Activated T-helper 17 cell treated with anti-CD3 and anti-CD28 coated beads, Interleukin-2, amount 50 U/mL, for 72 hours (primary cell): Measurements from ENCODE around the gene RBBP9. TPM values are rescaled to one million over a fixed set of nuclear protein-coding genes. Genes with fewer than 3 reads are reported as not detected.
"Not testable (repeated sequence)": the region's sequence is repeated elsewhere in the genome, so short reads cannot be mapped to it uniquely, and the experiment has no call there.

ENCODE experiments used
- ATAC-seq: fragments of 150-1000 bp; cut with Tn5 transposase; replicated peaks from 2 replicates; pipeline ENCODE4 v1.10.0; 2021; ENCODE audit warnings: mild to moderate bottlenecking, moderate library complexity
- H3K27ac Mint-ChIP-seq: one replicate; pipeline ENCODE4 v1.8.0; 2022; ENCODE audit warnings: mixed read lengths
- H3K27me3 Mint-ChIP-seq: one replicate; pipeline ENCODE4 v1.8.0; 2022; ENCODE audit warnings: mixed read lengths
- H3K36me3 Mint-ChIP-seq: one replicate; pipeline ENCODE4 v1.8.0; 2022; ENCODE audit warnings: low read depth, mild to moderate bottlenecking, mixed read lengths
- H3K4me1 Mint-ChIP-seq: one replicate; pipeline ENCODE4 v1.8.0; 2022; ENCODE audit warnings: mixed read lengths
- H3K4me3 Mint-ChIP-seq: one replicate; pipeline ENCODE4 v1.8.0; 2022; ENCODE audit warnings: mild to moderate bottlenecking, mixed read lengths
- H3K9me3 Mint-ChIP-seq: one replicate; pipeline ENCODE4 v1.8.0; 2022; ENCODE audit warnings: mixed read lengths
- total RNA-seq, 2 donors: library from RNA; stranded (reverse); gene quantifications; one replicate each; pipeline ENCODE4 v1.2.3, GENCODE V29; 2022

Gene RBBP9
- total RNA-seq: 10 to 100 TPM; 12.5 to 18.3 TPM

DNA sequence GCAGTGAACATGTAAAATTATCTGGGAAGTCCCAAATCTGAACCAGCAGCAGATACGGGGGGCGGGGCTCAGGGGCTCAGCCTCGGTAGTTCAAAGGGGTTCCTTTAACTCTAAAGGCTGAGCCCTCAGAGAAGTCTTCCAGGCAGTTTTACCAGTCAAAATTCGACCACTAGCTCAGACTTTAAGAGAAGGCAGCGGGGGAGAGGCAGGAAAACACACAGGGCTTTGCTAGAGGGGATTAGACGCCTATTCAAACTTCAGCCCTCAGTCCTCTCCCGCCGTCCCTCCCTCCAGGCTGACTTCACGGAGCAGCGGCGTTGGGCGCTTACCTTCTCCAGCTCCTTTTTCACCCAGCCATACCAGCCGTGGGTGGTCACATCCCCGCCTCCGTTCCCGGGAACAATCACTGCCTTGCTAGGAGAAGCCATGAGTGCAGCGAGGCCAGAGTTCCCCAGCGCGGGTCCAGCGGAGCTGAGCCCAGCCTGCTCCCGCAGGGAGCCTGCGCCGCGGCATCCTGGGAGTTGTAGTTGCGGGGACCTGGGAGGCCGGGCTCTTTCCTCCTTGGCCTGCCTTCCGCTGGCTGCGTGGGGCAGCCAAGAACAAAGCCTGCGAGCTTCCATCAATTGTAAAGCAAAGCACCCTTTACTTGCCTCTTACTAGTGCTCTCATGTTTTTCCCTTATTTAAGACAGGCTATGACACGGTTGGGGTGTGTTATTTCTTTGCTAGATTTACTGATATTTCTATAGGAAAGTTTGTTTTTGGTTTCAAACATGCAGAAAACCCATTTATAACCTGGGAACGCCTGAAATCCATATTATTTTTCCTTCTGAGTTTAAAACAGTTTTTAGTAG, at the start of gene RBBP9:
Gene RBBP9, minus strand, starts transcription at position 486 of the 853 bp plus-strand sequence. Its CDS starts 58 bp downstream, at position 428.
- H3K36me3 Mint-ChIP-seq: peaks cover 18% of the 10 kb centered on the region
- ATAC-seq: peak; percentile 99
- peak within 1 kb of the TSS; percentile 89 for H3K27ac Mint-ChIP-seq

GRCh38 chr20:18545566-18545965, 48.5 kb upstream of the RBBP9 start:
- Mint-ChIP-seq H3K9me3 (no peaks in the 10 kb centered on the region), H3K4me3 (no peak overlapping the region), H3K27me3 (no peaks in the 10 kb centered on the region), H3K27ac (no peak overlapping the region), H3K36me3 (peaks cover 95% of the 10 kb centered on the region), H3K4me1 (no peaks in the 10 kb centered on the region)
- no peak for ATAC-seq

More for the DNA sequence above, at the start of gene RBBP9:
- no peaks in the 10 kb centered on the region for H3K9me3 Mint-ChIP-seq
- no peaks in the 10 kb centered on the region for H3K27me3 Mint-ChIP-seq
- H3K4me3 Mint-ChIP-seq: peak within 1 kb of the TSS; percentile 94
- peaks cover 7% of the 10 kb centered on the region for H3K4me1 Mint-ChIP-seq

GRCh38 chr20:18543932-18544331, 46.9 kb upstream of the RBBP9 start:
- Mint-ChIP-seq H3K27me3 (no peaks in the 10 kb centered on the region), H3K27ac (peak overlapping the region; percentile 25), H3K9me3 (no peaks in the 10 kb centered on the region), H3K36me3 (peaks cover 97% of the 10 kb centered on the region), H3K4me3 (no peak overlapping the region), H3K4me1 (peaks cover 4% of the 10 kb centered on the region)
- ATAC-seq: no peak

DNA sequence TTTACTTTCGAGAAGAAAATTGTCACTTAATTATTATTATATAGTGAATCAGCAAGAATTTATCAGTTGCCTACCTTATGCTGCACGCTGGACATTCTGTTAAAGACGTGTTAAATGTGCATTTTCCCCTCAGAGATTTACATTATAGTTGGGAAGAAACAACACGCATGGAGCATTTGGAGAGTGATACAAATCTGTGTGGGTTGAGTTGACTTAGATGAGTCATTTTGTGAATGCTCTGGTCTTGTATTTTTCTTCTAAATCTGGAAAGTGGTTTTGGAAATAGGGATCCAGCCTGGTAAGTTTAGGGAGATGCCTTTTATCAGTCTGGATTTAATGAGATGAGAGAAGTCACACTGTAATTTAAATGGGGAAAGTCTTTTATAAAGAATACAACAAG, 46.2 kb upstream of the RBBP9 start:
- ATAC-seq: no peak
- H3K4me3 Mint-ChIP-seq: no peak overlapping the region
- peaks cover 4% of the 10 kb centered on the region for H3K4me1 Mint-ChIP-seq
- H3K27ac Mint-ChIP-seq: peak overlapping the region; percentile 8
- no peaks in the 10 kb centered on the region for H3K27me3 Mint-ChIP-seq
- no peaks in the 10 kb centered on the region for H3K9me3 Mint-ChIP-seq
- peaks cover 97% of the 10 kb centered on the region for H3K36me3 Mint-ChIP-seq

- H3K27ac Mint-ChIP-seq: no peak overlapping the region
- H3K4me3 Mint-ChIP-seq: no peak overlapping the region
- peaks cover 4% of the 10 kb centered on the region for H3K4me1 Mint-ChIP-seq
- H3K36me3 Mint-ChIP-seq: peaks cover 97% of the 10 kb centered on the region
- H3K27me3 Mint-ChIP-seq: no peaks in the 10 kb centered on the region
- no peaks in the 10 kb centered on the region for H3K9me3 Mint-ChIP-seq
- no peak for ATAC-seq
Observed at GRCh38 chr20:18541741-18542140, 44.7 kb upstream of the RBBP9 start.

GRCh38 chr20:18537651-18538050, 40.6 kb upstream of the RBBP9 start:
- Mint-ChIP-seq H3K36me3 (peaks cover 97% of the 10 kb centered on the region), H3K4me1 (peaks cover 4% of the 10 kb centered on the region), H3K27me3 (no peaks in the 10 kb centered on the region), H3K9me3 (no peaks in the 10 kb centered on the region), H3K27ac (no peak overlapping the region), H3K4me3 (no peak overlapping the region)
- no peak for ATAC-seq

DNA sequence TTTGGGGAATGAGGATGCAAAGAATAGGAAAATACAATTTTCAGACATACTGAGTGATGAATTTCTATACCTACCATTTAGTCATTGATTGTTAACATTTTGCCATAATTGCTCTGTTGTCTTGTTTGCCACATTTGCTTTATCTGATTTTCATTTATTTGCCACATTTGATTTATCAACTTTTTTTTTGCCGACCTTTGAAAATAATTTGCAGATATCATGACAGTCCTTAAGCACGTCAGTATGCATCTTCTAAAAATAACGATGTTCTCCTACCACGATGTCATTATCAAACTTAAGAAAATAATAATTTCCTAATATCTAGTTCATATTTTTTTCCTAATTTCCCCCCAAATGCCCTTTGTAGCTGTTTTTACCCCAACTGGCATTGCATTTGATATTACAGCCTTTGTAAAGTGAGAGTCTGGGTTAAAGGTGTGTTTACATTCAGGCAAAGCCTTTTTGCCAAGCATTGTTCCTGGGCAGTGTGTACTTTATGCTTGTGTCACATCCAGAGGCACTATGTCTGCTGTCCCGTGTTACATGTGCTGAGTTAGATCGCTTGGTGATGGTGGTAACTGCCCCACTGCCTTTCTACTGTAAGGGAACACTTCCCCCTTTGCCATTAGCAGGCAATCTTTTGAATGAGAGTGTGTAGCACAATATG, 37.1 kb upstream of the RBBP9 start:
- H3K9me3 Mint-ChIP-seq: no peaks in the 10 kb centered on the region
- no peak overlapping the region for H3K4me3 Mint-ChIP-seq
- peaks cover 90% of the 10 kb centered on the region for H3K36me3 Mint-ChIP-seq
- no peaks in the 10 kb centered on the region for H3K4me1 Mint-ChIP-seq
- no peak overlapping the region for H3K27ac Mint-ChIP-seq
- ATAC-seq: no peak
- H3K27me3 Mint-ChIP-seq: no peaks in the 10 kb centered on the region

- Mint-ChIP-seq H3K27me3 (no peaks in the 10 kb centered on the region), H3K36me3 (peaks cover 84% of the 10 kb centered on the region), H3K4me3 (no peak overlapping the region), H3K27ac (no peak overlapping the region), H3K4me1 (no peaks in the 10 kb centered on the region), H3K9me3 (no peaks in the 10 kb centered on the region)
- no peak for ATAC-seq
Observed at GRCh38 chr20:18533491-18533890, 36.5 kb upstream of the RBBP9 start.

- H3K36me3 Mint-ChIP-seq: peaks cover 75% of the 10 kb centered on the region
Observed at GRCh38 chr20:18532626-18533025, 35.6 kb upstream of the RBBP9 start.

GRCh38 chr20:18529041-18529440, 32.0 kb upstream of the RBBP9 start:
- peaks cover 39% of the 10 kb centered on the region for H3K36me3 Mint-ChIP-seq
- H3K27me3 Mint-ChIP-seq: no peaks in the 10 kb centered on the region
- no peaks in the 10 kb centered on the region for H3K9me3 Mint-ChIP-seq
- peak overlapping the region; percentile 6 for H3K27ac Mint-ChIP-seq
- no peak for ATAC-seq
- no peak overlapping the region for H3K4me3 Mint-ChIP-seq
- H3K4me1 Mint-ChIP-seq: peaks cover 4% of the 10 kb centered on the region

More at GRCh38 chr20:18532626-18533025, 35.6 kb upstream of the RBBP9 start:
- Mint-ChIP-seq H3K4me3 (no peak overlapping the region), H3K9me3 (no peaks in the 10 kb centered on the region), H3K27ac (no peak overlapping the region), H3K4me1 (no peaks in the 10 kb centered on the region), H3K27me3 (no peaks in the 10 kb centered on the region)
- no peak for ATAC-seq

DNA sequence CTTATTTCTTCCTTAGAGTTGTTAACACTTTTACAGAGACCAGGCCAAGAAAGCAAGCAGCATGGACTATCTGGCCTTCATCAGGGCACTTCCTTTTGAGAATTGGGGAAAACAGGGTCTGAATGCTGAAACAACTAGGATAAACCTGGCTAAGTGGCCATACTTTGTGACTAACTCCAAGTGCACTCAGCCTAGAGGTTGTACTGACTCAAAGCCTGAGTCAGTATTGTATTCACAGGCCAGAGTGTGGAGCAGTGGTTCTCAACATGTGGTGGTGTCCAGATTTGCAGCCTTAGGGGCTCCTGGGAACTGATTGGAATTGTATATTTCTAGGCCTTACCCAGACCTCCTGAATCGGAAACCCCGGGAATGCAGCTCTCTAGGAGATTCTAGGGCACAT, 30.8 kb upstream of the RBBP9 start:
- ATAC-seq: no peak
- H3K4me1 Mint-ChIP-seq: peaks cover 4% of the 10 kb centered on the region
- H3K4me3 Mint-ChIP-seq: no peak overlapping the region
- peaks cover 27% of the 10 kb centered on the region for H3K36me3 Mint-ChIP-seq
- no peak overlapping the region for H3K27ac Mint-ChIP-seq
- H3K27me3 Mint-ChIP-seq: no peaks in the 10 kb centered on the region
- H3K9me3 Mint-ChIP-seq: no peaks in the 10 kb centered on the region

GRCh38 chr20:18527339-18527738, 30.3 kb upstream of the RBBP9 start:
- Mint-ChIP-seq H3K27me3 (no peaks in the 10 kb centered on the region), H3K27ac (no peak overlapping the region), H3K36me3 (peaks cover 22% of the 10 kb centered on the region), H3K9me3 (no peaks in the 10 kb centered on the region), H3K4me1 (peaks cover 4% of the 10 kb centered on the region), H3K4me3 (no peak overlapping the region)
- ATAC-seq: no peak

GRCh38 chr20:18526761-18527160, 29.7 kb upstream of the RBBP9 start:
- peaks cover 16% of the 10 kb centered on the region for H3K36me3 Mint-ChIP-seq
- H3K27me3 Mint-ChIP-seq, H3K4me1 Mint-ChIP-seq, H3K4me3 Mint-ChIP-seq, H3K9me3 Mint-ChIP-seq, H3K27ac Mint-ChIP-seq, ATAC-seq: not testable (repeated sequence)

DNA sequence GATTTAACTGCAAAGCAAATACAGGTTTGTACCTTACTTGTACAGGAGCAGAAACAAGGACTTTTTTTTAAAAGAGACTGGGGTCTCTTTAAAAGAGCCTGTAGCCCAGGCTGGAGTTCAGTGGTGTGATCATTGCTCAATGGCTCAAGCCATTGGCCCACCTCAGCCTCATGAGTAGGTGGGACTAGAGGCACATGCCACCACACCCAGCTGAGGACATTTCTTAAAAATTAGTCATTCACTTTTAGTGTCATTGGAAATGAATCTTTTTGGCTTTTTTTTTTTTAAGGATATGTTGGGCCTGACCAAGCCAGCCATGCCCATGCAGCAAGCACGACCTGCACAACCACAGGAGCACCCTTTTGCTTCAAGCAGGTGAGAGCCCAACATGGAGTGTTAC, 27.6 kb upstream of the RBBP9 start:
- ATAC-seq: no peak
- Mint-ChIP-seq H3K27ac (no peak overlapping the region), H3K36me3 (no peaks in the 10 kb centered on the region), H3K4me1 (peaks cover 4% of the 10 kb centered on the region), H3K27me3 (no peaks in the 10 kb centered on the region), H3K9me3 (no peaks in the 10 kb centered on the region), H3K4me3 (no peak overlapping the region)

DNA sequence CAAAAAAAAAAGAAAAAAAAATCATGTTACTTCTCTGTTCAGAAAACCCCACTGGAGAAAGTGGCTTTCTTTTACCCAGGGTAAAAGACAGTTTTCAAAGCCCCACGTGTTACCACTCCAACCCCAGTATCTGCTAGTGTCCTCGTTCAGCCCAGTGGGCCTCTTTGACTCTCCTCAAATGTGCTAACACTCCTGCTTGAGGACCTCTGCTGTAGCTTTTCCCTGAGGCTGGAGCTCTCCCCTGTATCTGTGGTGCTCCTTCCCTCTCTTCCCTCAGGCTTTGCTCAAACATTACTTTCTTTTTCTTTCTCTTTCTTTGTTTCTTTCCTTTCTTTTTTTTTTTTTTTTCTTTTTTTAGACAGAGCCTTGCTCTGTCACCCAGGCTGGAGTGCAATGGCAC, 26.0 kb upstream of the RBBP9 start:
- no peaks in the 10 kb centered on the region for H3K27me3 Mint-ChIP-seq
- peaks cover 4% of the 10 kb centered on the region for H3K4me1 Mint-ChIP-seq
- no peak overlapping the region for H3K27ac Mint-ChIP-seq
- no peak for ATAC-seq
- no peaks in the 10 kb centered on the region for H3K36me3 Mint-ChIP-seq
- no peaks in the 10 kb centered on the region for H3K9me3 Mint-ChIP-seq
- no peak overlapping the region for H3K4me3 Mint-ChIP-seq
